HL-60 (cell line): ENCODE measurements around the gene KDM5B.
A peak's percentile ranks its signal among the peaks of the same experiment; 100 is the strongest.

ENCODE experiments used
- DNase-seq, 2 experiments: peaks; one replicate each; pipeline ENCODE4 v3.0.0-alpha.2; 2010 to 2020; ENCODE audit warnings: low read depth in 1 of 2, low spot score in 1 of 2
- H3K27ac ChIP-seq: fragments of 250-450 bp; sonication (Bioruptor Pico); replicated peaks from 2 replicates; pipeline ENCODE4 v1.5.1; 2020; ENCODE audit warnings: mild to moderate bottlenecking, moderate library complexity
- H3K27me3 ChIP-seq: fragments of 250-450 bp; sonication (Bioruptor Pico); 2 replicates; pipeline ENCODE4 v1.5.1; 2021; ENCODE audit warnings: mild to moderate bottlenecking, moderate library complexity; ENCODE audit not compliant: insufficient read depth, poor library complexity, severe bottlenecking
- H3K4me3 ChIP-seq: replicated peaks from 2 replicates; pipeline ENCODE4 v1.5.1; 2011; ENCODE audit warnings: mild to moderate bottlenecking, control low read depth, low read length; ENCODE audit not compliant: insufficient read depth
- GABPA ChIP-seq: IDR thresholded peaks from 2 replicates; pipeline ENCODE4 v1.6.1; 2012; ENCODE audit warnings: low read depth
- POLR2AphosphoS5 ChIP-seq: IDR thresholded peaks from 2 replicates; pipeline ENCODE4 v1.6.1; 2012; ENCODE audit warnings: low read depth
- REST ChIP-seq: IDR thresholded peaks from 2 replicates; pipeline ENCODE4 v1.6.1; 2012; ENCODE audit warnings: low read depth; ENCODE audit not compliant: insufficient replicate concordance
- SPI1 ChIP-seq: IDR thresholded peaks from 2 replicates; pipeline ENCODE4 v1.6.1; 2012; ENCODE audit warnings: low read depth, mild to moderate bottlenecking, borderline replicate concordance
- TF ChIP-seq, protein P1 (sequence below): IDR thresholded peaks from one replicate; pipeline ENCODE4 v1.5.1; 2011; ENCODE audit warnings: low read length, control low read depth, inconsistent platforms; ENCODE audit not compliant: insufficient read depth

KDM5B gene

DNA sequence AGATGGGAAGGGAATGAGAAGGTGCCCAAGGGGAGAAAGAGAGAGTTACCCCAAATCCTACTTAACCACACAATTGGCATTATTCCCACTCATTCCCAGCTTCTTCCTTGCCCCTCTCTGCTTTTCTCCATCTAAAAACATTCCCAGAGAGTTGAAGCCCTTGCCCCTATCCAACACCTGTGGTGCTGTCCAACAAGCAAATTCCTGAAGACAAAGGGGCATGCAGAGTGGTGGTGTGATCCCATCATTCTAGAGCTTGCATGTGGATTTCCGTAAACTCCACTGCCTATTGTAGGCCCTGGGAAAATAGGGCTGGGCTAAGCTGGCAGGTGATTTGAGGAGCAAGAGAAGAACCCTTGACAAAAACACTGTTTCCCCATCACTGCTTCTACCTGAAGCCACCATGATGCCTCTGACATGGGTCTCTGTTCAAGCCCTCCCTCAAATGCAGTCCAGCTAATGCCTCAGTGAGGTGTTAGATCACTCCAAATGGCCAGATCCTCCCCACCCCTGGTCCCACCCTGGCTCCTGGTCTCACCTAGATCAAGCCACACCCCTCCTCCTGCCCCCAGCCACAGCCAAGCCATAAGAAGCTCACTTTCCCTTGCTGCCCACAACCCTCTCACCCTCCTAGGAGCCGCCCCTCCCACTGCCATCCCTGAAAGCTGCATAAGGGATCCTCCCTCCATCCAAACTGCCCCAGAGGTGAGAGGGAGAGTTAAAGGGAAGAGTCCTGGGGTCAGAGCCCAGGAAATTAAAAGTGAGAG is 127.5 kb downstream of the KDM5B start:
- no peak overlapping the region for H3K27ac ChIP-seq
- TF ChIP-seq REST (peak; percentile 84), GABPA (no peak)
- DNase-seq = no peak
- peaks cover 2% of the 10 kb centered on the region for H3K27me3 ChIP-seq
- no peak overlapping the region for H3K4me3 ChIP-seq

DNA sequence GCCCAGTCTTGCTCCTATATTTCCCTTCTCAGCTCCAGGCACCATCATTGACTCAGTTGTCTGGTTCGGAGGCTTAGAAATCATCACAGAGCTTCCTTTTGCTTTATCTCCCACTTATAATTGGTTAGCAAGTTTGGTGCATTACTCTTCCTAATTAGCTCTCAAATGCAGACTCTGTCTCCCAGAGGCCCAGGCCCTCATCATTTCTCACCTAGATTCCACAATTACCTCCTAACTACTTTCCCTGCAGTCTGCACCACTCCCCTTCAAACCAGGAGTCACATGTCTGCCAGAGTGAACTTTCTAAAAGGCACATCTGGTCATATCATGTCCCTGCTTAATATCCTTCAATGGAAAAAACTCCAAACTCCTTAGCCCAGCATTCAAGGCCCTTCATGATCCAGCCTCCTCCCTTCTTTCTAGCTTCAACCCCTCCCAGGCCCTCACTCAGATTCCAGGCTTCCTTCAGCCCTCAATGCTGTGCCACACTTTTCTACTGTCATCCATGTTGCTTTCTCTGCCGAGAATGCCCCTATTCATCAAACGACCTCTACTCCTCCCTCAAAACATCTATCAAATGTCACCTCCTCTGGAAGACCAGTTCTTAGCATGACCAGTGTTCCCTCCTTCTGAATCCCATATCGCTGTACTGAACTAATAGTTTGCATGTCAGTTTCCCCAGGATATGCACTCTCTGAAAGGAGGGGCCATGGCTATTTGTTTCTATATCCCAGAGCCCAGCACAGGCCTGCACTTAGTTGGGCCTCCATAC is 128.6 kb downstream of the KDM5B start:
- TF ChIP-seq, protein P1, sequence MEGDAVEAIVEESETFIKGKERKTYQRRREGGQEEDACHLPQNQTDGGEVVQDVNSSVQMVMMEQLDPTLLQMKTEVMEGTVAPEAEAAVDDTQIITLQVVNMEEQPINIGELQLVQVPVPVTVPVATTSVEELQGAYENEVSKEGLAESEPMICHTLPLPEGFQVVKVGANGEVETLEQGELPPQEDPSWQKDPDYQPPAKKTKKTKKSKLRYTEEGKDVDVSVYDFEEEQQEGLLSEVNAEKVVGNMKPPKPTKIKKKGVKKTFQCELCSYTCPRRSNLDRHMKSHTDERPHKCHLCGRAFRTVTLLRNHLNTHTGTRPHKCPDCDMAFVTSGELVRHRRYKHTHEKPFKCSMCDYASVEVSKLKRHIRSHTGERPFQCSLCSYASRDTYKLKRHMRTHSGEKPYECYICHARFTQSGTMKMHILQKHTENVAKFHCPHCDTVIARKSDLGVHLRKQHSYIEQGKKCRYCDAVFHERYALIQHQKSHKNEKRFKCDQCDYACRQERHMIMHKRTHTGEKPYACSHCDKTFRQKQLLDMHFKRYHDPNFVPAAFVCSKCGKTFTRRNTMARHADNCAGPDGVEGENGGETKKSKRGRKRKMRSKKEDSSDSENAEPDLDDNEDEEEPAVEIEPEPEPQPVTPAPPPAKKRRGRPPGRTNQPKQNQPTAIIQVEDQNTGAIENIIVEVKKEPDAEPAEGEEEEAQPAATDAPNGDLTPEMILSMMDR = no peak
- TF ChIP-seq SPI1 (no peak), REST (no peak), GABPA (no peak), POLR2AphosphoS5 (no peak)
- Histone ChIP-seq H3K27me3 (peaks cover 2% of the 10 kb centered on the region), H3K4me3 (no peak overlapping the region), H3K27ac (no peak overlapping the region)
- DNase-seq = no peak

- no peak overlapping the region for H3K27ac ChIP-seq
- H3K27me3 ChIP-seq = peaks cover 2% of the 10 kb centered on the region
- H3K4me3 ChIP-seq = no peak overlapping the region
- no peak for DNase-seq
- TF ChIP-seq GABPA = no peak
- 0 out of 2 replicates have a peak, but pooled peaks have one; percentile 15 for TF ChIP-seq SPI1
- TF ChIP-seq, protein P1 = no peak
- TF ChIP-seq REST = no peak
These were observed 130.8 kb downstream of the KDM5B start for GRCh38 chr1:202677433-202677832.
